ENCODE results near the gene PPP2R2C.

- TF ChIP-seq CTCF (IDR thresholded peaks at IDR 0.05) (no peak), POLR2AphosphoS5 (IDR thresholded peaks at IDR 0.05) (peak in 1 of 2 donors; percentile 15)
These were observed 201.7 kb downstream of the PPP2R2C start for GRCh38 chr4:6270636-6271121.
